Transverse colon (tissue), 4 donors: Measurements from ENCODE around the gene CLEC12A. TPM values are rescaled to one million over a fixed set of nuclear protein-coding genes. Genes with fewer than 3 reads are reported as not detected.

Source experiments
- DNase-seq: peaks from one replicate; pipeline ENCODE4 v3.0.0-alpha.2; 2019
- H3K27ac ChIP-seq, 4 donors: fragments of 200-600 bp; sonication (generic); 2 replicates each; pipeline ENCODE4 v1.5.1; 2016 to 2018; ENCODE audit warnings: inconsistent platforms in 4 of 4
- H3K27me3 ChIP-seq: fragments of 200-600 bp; sonication (generic); 2 replicates; pipeline ENCODE4 v1.5.1; 2017; ENCODE audit warnings: inconsistent platforms
- H3K36me3 ChIP-seq, 4 donors: fragments of 200-600 bp; sonication (generic); 2 replicates each; pipeline ENCODE4 v1.5.1; 2017 to 2019; ENCODE audit warnings: inconsistent platforms in 4 of 4
- H3K4me1 ChIP-seq, 4 donors: fragments of 200-600 bp; sonication (generic); 2 replicates each; pipeline ENCODE4 v1.5.1; 2017 to 2020; ENCODE audit warnings: inconsistent platforms in 4 of 4
- H3K4me3 ChIP-seq, 4 donors: fragments of 200-600 bp; sonication (generic); 1 replicate in 1 of 4; 2 replicates in 3 of 4; pipeline versions ENCODE4 v1.5.1 to v1.6.1; 2017 to 2019; ENCODE audit warnings: inconsistent platforms in 4 of 4
- H3K9me3 ChIP-seq, 2 donors: fragments of 200-600 bp; sonication (generic); 2 replicates each; pipeline ENCODE4 v1.5.1; 2017 to 2019; ENCODE audit warnings: inconsistent platforms in 2 of 2
- CTCF ChIP-seq, 5 experiments: fragments of 200-600 bp in 3 of 5; fragments of 450-650 bp in 2 of 5; sonication (generic) in 3 of 5; IDR thresholded peaks; 1 replicate in 2 of 5; 2 replicates in 3 of 5; pipeline ENCODE4 v1.5.1; 2016 to 2017; ENCODE audit warnings: antibody characterized with exemption in 5 of 5, inconsistent platforms in 3 of 5, mild to moderate bottlenecking in 2 of 5, moderate library complexity in 1 of 5
- EP300 ChIP-seq: sonication (generic); formaldehyde crosslinking; IDR thresholded peaks from one replicate; pipeline ENCODE4 v1.6.1; 2017; ENCODE audit warnings: antibody characterized with exemption, low read depth
- POLR2A ChIP-seq: fragments of 450-650 bp; IDR thresholded peaks from one replicate; pipeline ENCODE4 v1.6.1; 2016; ENCODE audit warnings: antibody characterized with exemption, mild to moderate bottlenecking, moderate library complexity
- POLR2AphosphoS5 ChIP-seq, 3 donors: sonication (generic); formaldehyde crosslinking; IDR thresholded peaks; one replicate each; pipeline ENCODE4 v1.6.1; 2016; ENCODE audit warnings: antibody characterized with exemption in 3 of 3
- WGBS, 2 donors: methylation state at CpG; one replicate each; pipeline ENCODE4 v1.1.5; 2018; ENCODE audit warnings: low coverage in 1 of 2; 5-methylcytosine and 5-hydroxymethylcytosine counted together
- in situ Hi-C, 4 donors: fragments of 200-750 bp; cut with MboI; loops; one replicate each; pipeline versions ENCODE4 v1.15.0 to v1.15.1; 2017; ENCODE audit warnings: low sequenced_read_pairs in 3 of 4, low pct_ligation_motif_present in 1 of 4, low pct_unique_long_range_greater_than_20kb in 1 of 4
- intact Hi-C: fragments of 100-400 bp; cut with DNase I; formaldehyde crosslinking; loops from one replicate; pipeline ENCODE4 v1.15.1; 2023; ENCODE audit warnings: low total_unique reads
- total RNA-seq, 4 donors: library from RNA; depleted of rRNA; stranded (reverse); fragments of >200 nt; gene quantifications; one replicate each; pipeline ENCODE4 v1.1.0, GENCODE V29; 2016

The CLEC12A gene
- total RNA-seq, 4 donors from 2014 or later = 0.27 to 1.4 TPM; not detected in 2

DNA sequence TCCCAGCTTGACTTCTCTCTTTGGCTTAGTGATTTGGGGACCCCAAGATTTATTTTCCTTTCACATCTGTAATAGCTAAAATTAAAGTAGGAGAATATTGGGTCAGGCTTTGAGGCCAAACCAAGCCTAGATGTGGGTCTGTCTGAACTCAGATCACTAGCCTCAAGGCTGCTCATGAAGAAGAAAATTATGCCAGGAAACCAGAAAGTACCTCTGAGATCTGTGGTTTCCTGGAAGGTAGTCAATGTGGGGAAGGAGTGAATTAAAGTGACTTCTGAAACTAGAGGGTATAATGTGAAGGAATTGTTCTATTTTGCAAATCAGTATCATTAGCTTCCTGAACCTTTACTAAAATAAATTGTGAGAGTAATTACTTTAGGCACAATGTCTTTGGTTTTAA, 13.4 kb upstream of the CLEC12A start:
- no peak for TF ChIP-seq EP300
- TF ChIP-seq POLR2A = no peak
- no peak for TF ChIP-seq CTCF (IDR thresholded peaks at IDR 0.05)
- TF ChIP-seq POLR2AphosphoS5 (IDR thresholded peaks at IDR 0.05) = no peak
- H3K36me3 ChIP-seq = no peaks in the 10 kb centered on the region
- no peak overlapping the region for H3K27ac ChIP-seq
- H3K9me3 ChIP-seq = no peaks in the 10 kb centered on the region
- no peak overlapping the region for H3K4me3 ChIP-seq
- intact Hi-C loops = no loop called here
- in situ Hi-C loops = no loop called here
- no peaks in the 10 kb centered on the region for H3K27me3 ChIP-seq
- H3K4me1 ChIP-seq = no peaks in the 10 kb centered on the region
- no peak for DNase-seq

DNA sequence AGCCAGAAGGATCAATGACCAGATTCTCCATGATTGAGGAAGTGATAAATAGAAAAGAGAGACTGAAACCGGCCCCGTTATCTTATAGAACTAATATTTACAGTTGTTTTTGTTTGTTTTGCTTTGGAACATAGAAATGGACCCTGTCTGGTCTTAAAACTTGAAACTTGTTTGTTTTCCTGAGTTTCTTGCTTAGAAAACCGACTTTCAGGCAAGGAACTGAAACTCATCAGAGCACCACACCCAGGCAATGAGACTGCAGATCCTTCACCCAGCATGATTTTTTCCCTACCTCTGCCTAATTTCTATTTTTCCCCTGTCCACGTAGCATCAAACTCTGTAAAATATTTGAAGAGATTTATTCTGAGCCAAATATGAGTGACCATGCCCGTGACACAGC, 10.6 kb upstream of the CLEC12A start:
- DNase-seq = no peak
- Histone ChIP-seq H3K27ac (no peak overlapping the region), H3K4me3 (no peak overlapping the region), H3K4me1 (no peaks in the 10 kb centered on the region), H3K36me3 (no peaks in the 10 kb centered on the region), H3K9me3 (no peaks in the 10 kb centered on the region), H3K27me3 (no peaks in the 10 kb centered on the region)
- TF ChIP-seq EP300 (no peak), CTCF (IDR thresholded peaks at IDR 0.05) (no peak), POLR2AphosphoS5 (IDR thresholded peaks at IDR 0.05) (no peak), POLR2A (no peak)
- 55 to 61% methylated on average over 4 to 5 of the region's 5 CpGs for WGBS, 2 donors
- in situ Hi-C loops (no loop called here), intact Hi-C loops (no loop called here)

DNA sequence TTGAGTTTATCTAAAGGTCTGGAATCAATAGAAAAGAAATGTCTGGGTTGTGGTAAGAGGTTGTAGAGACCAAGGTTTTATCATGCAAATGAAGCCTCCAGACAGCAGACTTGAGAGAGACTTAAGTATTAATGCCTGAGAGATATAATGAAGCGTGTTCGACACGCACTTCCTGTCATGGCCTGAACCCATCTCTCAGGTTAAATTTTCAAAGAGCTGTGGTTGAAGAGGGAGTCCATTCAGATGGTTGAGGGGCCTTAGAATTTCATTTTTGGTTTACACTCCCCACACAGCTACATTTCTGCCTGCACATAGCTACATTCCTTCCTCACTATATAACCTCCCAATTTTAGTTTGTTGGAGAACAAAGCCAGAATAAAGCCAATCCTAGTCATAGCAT, 10.1 kb upstream of the CLEC12A start:
- DNase-seq = no peak
- WGBS, 2 donors = 85 to 90% methylated on average over 3 of the region's 3 CpGs
- intact Hi-C loops = no loop called here
- Histone ChIP-seq H3K9me3 (no peaks in the 10 kb centered on the region), H3K4me1 (no peaks in the 10 kb centered on the region), H3K27ac (no peak overlapping the region), H3K36me3 (no peaks in the 10 kb centered on the region), H3K27me3 (no peaks in the 10 kb centered on the region), H3K4me3 (no peak overlapping the region)
- TF ChIP-seq EP300 = no peak
- in situ Hi-C loops = no loop called here

GRCh38 chr12:9961901-9962300, 9.3 kb upstream of the CLEC12A start:
- Histone ChIP-seq H3K4me3 (no peak overlapping the region), H3K27ac (no peak overlapping the region), H3K36me3 (no peaks in the 10 kb centered on the region), H3K27me3 (no peaks in the 10 kb centered on the region), H3K9me3 (no peaks in the 10 kb centered on the region), H3K4me1 (no peaks in the 10 kb centered on the region)
- in situ Hi-C loops = no loop called here
- no peak for TF ChIP-seq POLR2A
- TF ChIP-seq EP300 = no peak
- no peak for TF ChIP-seq CTCF (IDR thresholded peaks at IDR 0.05)
- no peak for TF ChIP-seq POLR2AphosphoS5 (IDR thresholded peaks at IDR 0.05)
- intact Hi-C loops = no loop called here
- DNase-seq = no peak
- WGBS, 2 donors = 91 to 93% methylated on average over 3 of the region's 3 CpGs

DNA sequence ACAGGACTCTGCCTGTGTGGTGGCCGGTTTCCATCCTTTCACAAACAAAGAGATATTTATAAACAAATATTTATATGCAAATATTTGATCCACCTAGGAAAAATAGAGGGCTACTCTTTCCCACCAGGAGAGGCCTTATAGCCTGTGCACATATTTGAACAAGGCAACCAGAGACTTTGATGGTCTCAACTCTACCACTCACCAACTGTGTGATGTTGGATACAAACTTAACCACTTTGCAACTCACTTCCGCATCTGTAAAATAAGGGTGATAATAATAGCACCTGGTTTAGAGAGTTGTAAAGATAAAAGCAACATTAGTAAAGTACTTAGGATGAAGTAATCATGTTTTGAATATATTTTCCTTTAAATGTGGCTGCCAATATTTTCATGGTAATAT, 1.5 kb upstream of the CLEC12A start:
- in situ Hi-C loops (no loop called here), intact Hi-C loops (no loop called here)
- no peak overlapping the region for H3K4me3 ChIP-seq
- no peaks in the 10 kb centered on the region for H3K9me3 ChIP-seq
- DNase-seq = no peak
- 82% methylated on average over 2 of the region's 2 CpGs for WGBS, 2 donors
- H3K27ac ChIP-seq = no peak overlapping the region
- TF ChIP-seq CTCF (IDR thresholded peaks at IDR 0.05) (no peak), EP300 (no peak)
- H3K27me3 ChIP-seq = no peaks in the 10 kb centered on the region
- H3K36me3 ChIP-seq = no peaks in the 10 kb centered on the region
- peaks cover 0 to 4% (median 0%) of the 10 kb centered on the region in 4 donors for H3K4me1 ChIP-seq
